Thoracic aorta (tissue), 2 donors: Measurements from ENCODE around the gene SLC6A19. TPM values are rescaled to one million over a fixed set of nuclear protein-coding genes. Genes with fewer than 3 reads are reported as not detected.

Experiments
- ATAC-seq: fragments of 150-250 bp; one replicate; pipeline ENCODE4 v1.8.0; 2017; ENCODE audit warnings: low read depth; ENCODE audit not compliant: insufficient number of reproducible peaks, low FRiP score
- DNase-seq: peaks from one replicate; pipeline ENCODE4 v3.0.0-alpha.2; 2020; ENCODE audit warnings: low spot score
- H3K27ac ChIP-seq, 2 donors: fragments of 200-600 bp; sonication (generic); 1 replicate in 1 of 2; 2 replicates in 1 of 2; pipeline ENCODE4 v1.5.1; 2016; ENCODE audit warnings: mild to moderate bottlenecking in 2 of 2, moderate library complexity in 2 of 2
- H3K27me3 ChIP-seq: fragments of 200-600 bp; sonication (generic); replicated peaks from 2 replicates; pipeline ENCODE4 v1.6.0; 2016; ENCODE audit warnings: mild to moderate bottlenecking; ENCODE audit not compliant: insufficient read depth
- H3K36me3 ChIP-seq: fragments of 200-600 bp; sonication (generic); one replicate; pipeline ENCODE4 v1.5.1; 2016
- H3K4me1 ChIP-seq, 2 donors: fragments of 200-600 bp; sonication (generic); 1 replicate in 1 of 2; 2 replicates in 1 of 2; pipeline versions ENCODE4 v1.5.1 to v1.6.0; 2016; ENCODE audit warnings: low read depth in 2 of 2, mild to moderate bottlenecking in 1 of 2; ENCODE audit not compliant: control insufficient read depth in 1 of 2
- H3K4me3 ChIP-seq: fragments of 200-600 bp; sonication (generic); 2 replicates; pipeline ENCODE4 v1.5.1; 2016; ENCODE audit warnings: mild to moderate bottlenecking
- H3K9me3 ChIP-seq: fragments of 200-600 bp; sonication (generic); 2 replicates; pipeline ENCODE4 v1.5.1; 2016
- total RNA-seq, 2 donors: library from RNA; depleted of rRNA; stranded (reverse); fragments of >200 nt; gene quantifications; one replicate each; pipeline versions ENCODE4 v1.1.0 to v1.2.3, GENCODE V29; 2016
- TF ChIP-seq, protein P1 (sequence below): fragments of 200-600 bp; sonication (generic); IDR thresholded peaks from one replicate; pipeline ENCODE4 v1.5.1; 2019; ENCODE audit warnings: antibody characterized with exemption

The SLC6A19 gene
- total RNA-seq, 2 donors from 2014 or later = not detected

DNA sequence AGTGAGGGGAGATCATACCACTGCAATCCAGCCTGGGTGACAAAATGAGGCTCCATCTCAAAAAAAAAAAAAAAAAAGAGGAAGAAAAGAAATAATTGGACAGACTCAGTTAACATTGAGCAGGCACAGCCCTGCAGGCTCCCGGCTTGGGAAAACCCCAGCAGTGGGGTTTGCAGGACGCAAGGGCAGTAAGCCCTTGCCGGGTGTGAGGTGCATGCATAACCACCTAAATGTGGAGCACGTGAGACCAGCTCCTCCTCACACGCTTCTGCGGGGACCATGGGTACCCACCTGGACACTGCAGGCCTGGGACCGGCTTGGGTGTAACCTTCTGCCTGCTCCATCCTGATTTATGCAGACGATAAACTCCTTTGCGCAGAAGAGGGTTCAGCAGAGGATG is 19.0 kb downstream of the SLC6A19 start:
- Histone ChIP-seq H3K4me1 (no peaks in the 10 kb centered on the region), H3K27me3 (no peaks in the 10 kb centered on the region), H3K27ac (no peak overlapping the region), H3K36me3 (no peaks in the 10 kb centered on the region), H3K4me3 (no peak overlapping the region), H3K9me3 (no peaks in the 10 kb centered on the region)
- DNase-seq = no peak
- TF ChIP-seq, protein P1, sequence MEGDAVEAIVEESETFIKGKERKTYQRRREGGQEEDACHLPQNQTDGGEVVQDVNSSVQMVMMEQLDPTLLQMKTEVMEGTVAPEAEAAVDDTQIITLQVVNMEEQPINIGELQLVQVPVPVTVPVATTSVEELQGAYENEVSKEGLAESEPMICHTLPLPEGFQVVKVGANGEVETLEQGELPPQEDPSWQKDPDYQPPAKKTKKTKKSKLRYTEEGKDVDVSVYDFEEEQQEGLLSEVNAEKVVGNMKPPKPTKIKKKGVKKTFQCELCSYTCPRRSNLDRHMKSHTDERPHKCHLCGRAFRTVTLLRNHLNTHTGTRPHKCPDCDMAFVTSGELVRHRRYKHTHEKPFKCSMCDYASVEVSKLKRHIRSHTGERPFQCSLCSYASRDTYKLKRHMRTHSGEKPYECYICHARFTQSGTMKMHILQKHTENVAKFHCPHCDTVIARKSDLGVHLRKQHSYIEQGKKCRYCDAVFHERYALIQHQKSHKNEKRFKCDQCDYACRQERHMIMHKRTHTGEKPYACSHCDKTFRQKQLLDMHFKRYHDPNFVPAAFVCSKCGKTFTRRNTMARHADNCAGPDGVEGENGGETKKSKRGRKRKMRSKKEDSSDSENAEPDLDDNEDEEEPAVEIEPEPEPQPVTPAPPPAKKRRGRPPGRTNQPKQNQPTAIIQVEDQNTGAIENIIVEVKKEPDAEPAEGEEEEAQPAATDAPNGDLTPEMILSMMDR = no peak
- ATAC-seq = no peak

DNA sequence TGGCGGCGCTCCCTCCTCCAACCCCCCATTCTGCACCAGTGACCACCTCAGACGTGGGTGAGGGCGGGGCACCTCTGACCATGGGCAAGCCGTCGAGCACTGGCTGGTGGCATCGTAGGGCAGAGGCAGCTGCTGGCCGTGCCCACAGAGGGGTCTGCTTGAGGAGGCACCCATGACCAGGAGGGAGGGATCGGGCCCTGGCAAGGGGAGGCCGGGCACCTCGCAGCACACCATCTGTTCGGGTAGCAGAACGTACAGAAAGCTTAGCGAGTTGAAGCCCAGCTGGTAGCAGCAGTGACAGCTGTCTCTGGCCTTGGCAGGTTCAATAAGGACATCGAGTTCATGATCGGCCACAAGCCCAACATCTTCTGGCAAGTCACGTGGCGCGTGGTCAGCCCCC is 19.4 kb downstream of the SLC6A19 start:
- ATAC-seq (no peak), DNase-seq (no peak)
- Histone ChIP-seq H3K4me1 (no peaks in the 10 kb centered on the region), H3K9me3 (no peaks in the 10 kb centered on the region), H3K36me3 (no peaks in the 10 kb centered on the region), H3K27ac (no peak overlapping the region), H3K4me3 (no peak overlapping the region), H3K27me3 (no peaks in the 10 kb centered on the region)
- TF ChIP-seq, protein P1 = no peak

- ATAC-seq = no peak
- Histone ChIP-seq H3K9me3 (no peaks in the 10 kb centered on the region), H3K4me3 (no peak overlapping the region), H3K4me1 (no peaks in the 10 kb centered on the region), H3K27me3 (no peaks in the 10 kb centered on the region), H3K27ac (no peak overlapping the region), H3K36me3 (no peaks in the 10 kb centered on the region)
- no peak for DNase-seq
- TF ChIP-seq, protein P1 = no peak
Observed at GRCh38 chr5:1221721-1222120, 20.3 kb downstream of the SLC6A19 start.

- Histone ChIP-seq H3K4me3 (no peak overlapping the region), H3K27me3 (no peaks in the 10 kb centered on the region), H3K4me1 (no peaks in the 10 kb centered on the region), H3K36me3 (no peaks in the 10 kb centered on the region), H3K27ac (no peak overlapping the region), H3K9me3 (no peaks in the 10 kb centered on the region)
- DNase-seq (no peak), ATAC-seq (no peak)
- TF ChIP-seq, protein P1 = no peak
Observed at GRCh38 chr5:1222147-1222546, 20.8 kb downstream of the SLC6A19 start.

DNA sequence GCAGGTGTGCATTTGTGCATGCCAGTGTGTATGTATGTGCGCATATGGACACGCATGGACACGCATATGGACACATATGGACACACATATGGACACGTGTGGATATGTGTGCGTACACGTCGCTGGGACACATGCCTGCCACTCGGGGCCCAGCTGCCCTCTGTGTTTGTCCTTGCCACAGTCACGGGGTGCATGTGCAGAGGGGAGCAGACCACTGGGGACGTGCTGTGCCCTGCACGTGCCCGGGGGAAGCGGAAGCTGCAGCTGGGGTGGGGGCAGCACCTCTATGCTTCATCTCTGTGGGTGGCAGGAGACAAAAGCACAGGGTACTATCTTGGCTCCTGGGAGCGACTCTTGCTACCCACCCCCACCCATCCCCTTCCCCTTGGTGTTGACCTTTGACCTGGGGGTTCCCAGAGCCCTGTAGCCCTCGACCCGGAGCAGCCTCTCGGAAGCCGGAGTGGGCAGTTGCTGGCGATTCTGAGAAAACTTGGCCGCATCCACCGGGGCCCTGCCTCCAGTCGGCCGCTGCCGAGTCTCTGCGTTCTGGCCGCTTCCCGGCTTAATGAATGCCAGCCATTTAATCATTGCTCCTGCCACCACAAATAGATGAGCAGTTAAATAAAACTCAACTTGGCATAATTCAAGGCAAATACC is 21.4 kb downstream of the SLC6A19 start:
- DNase-seq (no peak), ATAC-seq (no peak)
- Histone ChIP-seq H3K9me3 (no peaks in the 10 kb centered on the region), H3K4me1 (no peaks in the 10 kb centered on the region), H3K36me3 (no peaks in the 10 kb centered on the region), H3K27me3 (no peaks in the 10 kb centered on the region), H3K4me3 (no peak overlapping the region), H3K27ac (no peak overlapping the region)
- TF ChIP-seq, protein P1 = no peak
